ENCODE measurements around the gene FAR2. TPM values are rescaled to one million over a fixed set of nuclear protein-coding genes. Genes with fewer than 3 reads are reported as not detected.
A peak's percentile ranks its signal among the peaks of the same experiment; 100 is the strongest.

FAR2 gene
- total RNA-seq, 1 experiment from 2014 or later, result 22.1 TPM

DNA sequence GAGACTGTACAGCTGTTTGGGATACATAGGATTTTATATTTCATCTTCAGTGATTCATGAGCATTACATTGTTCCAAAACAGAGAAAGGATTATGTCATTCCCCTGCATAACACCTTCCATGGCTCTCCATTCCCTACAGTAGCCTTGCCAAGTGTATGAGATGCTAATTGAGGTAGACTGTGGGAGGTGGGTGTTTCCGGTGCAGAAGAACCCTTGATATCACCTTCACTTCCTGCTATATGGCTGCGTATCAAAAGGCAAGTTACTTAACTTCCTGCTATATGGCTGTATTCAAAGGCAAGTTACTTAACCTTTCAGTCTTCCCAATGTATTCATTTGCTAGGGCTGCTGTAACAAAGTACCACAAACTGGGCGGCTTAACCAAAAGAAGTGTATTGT is 11.2 kb downstream of the FAR2 start:
- TF ChIP-seq, protein P1, sequence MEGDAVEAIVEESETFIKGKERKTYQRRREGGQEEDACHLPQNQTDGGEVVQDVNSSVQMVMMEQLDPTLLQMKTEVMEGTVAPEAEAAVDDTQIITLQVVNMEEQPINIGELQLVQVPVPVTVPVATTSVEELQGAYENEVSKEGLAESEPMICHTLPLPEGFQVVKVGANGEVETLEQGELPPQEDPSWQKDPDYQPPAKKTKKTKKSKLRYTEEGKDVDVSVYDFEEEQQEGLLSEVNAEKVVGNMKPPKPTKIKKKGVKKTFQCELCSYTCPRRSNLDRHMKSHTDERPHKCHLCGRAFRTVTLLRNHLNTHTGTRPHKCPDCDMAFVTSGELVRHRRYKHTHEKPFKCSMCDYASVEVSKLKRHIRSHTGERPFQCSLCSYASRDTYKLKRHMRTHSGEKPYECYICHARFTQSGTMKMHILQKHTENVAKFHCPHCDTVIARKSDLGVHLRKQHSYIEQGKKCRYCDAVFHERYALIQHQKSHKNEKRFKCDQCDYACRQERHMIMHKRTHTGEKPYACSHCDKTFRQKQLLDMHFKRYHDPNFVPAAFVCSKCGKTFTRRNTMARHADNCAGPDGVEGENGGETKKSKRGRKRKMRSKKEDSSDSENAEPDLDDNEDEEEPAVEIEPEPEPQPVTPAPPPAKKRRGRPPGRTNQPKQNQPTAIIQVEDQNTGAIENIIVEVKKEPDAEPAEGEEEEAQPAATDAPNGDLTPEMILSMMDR (conservative IDR thresholded peaks at IDR 0.05), result no peak
- no peaks in the 10 kb centered on the region for H3K9me3 Mint-ChIP-seq
- Histone ChIP-seq H3K23ac (ENCODE audit: insufficient read length, low read depth, low read length) (no peak overlapping the region), H3K79me1 (ENCODE audit: insufficient read depth, low read depth, low read length, poor library complexity, severe bottlenecking) (peaks cover under 1% of the 10 kb centered on the region), H4K5ac (ENCODE audit: insufficient read length, low read depth, low read length) (no peak overlapping the region), H2AFZ (ENCODE audit: low read length) (no peak overlapping the region), H3K4me1 (ENCODE audit: insufficient read depth, low read length) (no peaks in the 10 kb centered on the region), H3K4ac (ENCODE audit: low read depth, low read length) (no peak overlapping the region), H3K14ac (ENCODE audit: insufficient read depth, low read length) (no peak overlapping the region), H2BK15ac (ENCODE audit: low read depth, low read length) (no peak overlapping the region), H3T11ph (ENCODE audit: low read length) (no peak overlapping the region), H3K4me2 (ENCODE audit: insufficient read depth, insufficient read length, low read length) (no peak overlapping the region), H2BK120ac (ENCODE audit: low read depth, low read length, poor library complexity, severe bottlenecking) (no peak overlapping the region), H3K27ac (ENCODE audit: insufficient read length, low read depth, low read length) (no peak overlapping the region), H2BK20ac (ENCODE audit: low read depth, low read length, poor library complexity, severe bottlenecking) (no peak overlapping the region), H4K8ac (replicated peaks; ENCODE audit: insufficient read length, low read depth, low read length) (no peak overlapping the region), H4K91ac (ENCODE audit: insufficient read length, low read depth, low read length) (no peak overlapping the region), H2AK5ac (ENCODE audit: insufficient read length, low read length) (no peak overlapping the region), H3K27me3 (ENCODE audit: insufficient read depth, low read length) (no peaks in the 10 kb centered on the region), H4K20me1 (ENCODE audit: control insufficient read depth, insufficient read depth, insufficient read length) (no peaks in the 10 kb centered on the region), H3K18ac (ENCODE audit: insufficient read length, low read depth, low read length) (no peak overlapping the region), H3K79me2 (ENCODE audit: insufficient read depth, low read length) (no peaks in the 10 kb centered on the region), H2BK5ac (ENCODE audit: insufficient read length, low read length) (no peak overlapping the region), H3K9me3 (ENCODE audit: control insufficient read depth, low read depth, low read length) (no peaks in the 10 kb centered on the region), H3K56ac (ENCODE audit: insufficient read length, low read depth, low read length) (no peak overlapping the region), H3K23me2 (ENCODE audit: insufficient read length, low read depth, low read length, poor library complexity, severe bottlenecking) (no peaks in the 10 kb centered on the region), H3K9ac (ENCODE audit: extremely low read depth, insufficient read length, low read length) (no peak overlapping the region), H2BK12ac (ENCODE audit: insufficient read length, low read depth, low read length) (no peak overlapping the region)
- H3K27me3 Mint-ChIP-seq (ENCODE audit: low read depth), result no peaks in the 10 kb centered on the region
- H3K27ac Mint-ChIP-seq, result peak overlapping the region in 1 of 3 experiments; percentile 55; a peak in 1 of 7 replicates
- no peak for DNase-seq
- no CpG with 5 or more reads among the region's 3 CpGs for WGBS (ENCODE audit: extremely low coverage, insufficient read length, low lambda C conversion rate)
- H3K4me3 Mint-ChIP-seq, result no peak overlapping the region
- no peaks in the 10 kb centered on the region; a peak in 1 of 7 replicates for H3K36me3 Mint-ChIP-seq (ENCODE audit: insufficient read depth in 1 of 3, low read depth in 3 of 3)
- H3K4me1 Mint-ChIP-seq, result peaks cover 0 to 4% of the 10 kb centered on the region in 2 experiments; a peak in 2 of 4 replicates
